NCI-H748 (cell line): ENCODE data around the gene ZNF469.

Source experiments
- DNase-seq: peaks from one replicate; lab custom pipeline; 2025; ENCODE audit not compliant: unreplicated experiment; lab: John Stamatoyannopoulos, UW

Gene ZNF469

GRCh38 chr16:88390735-88391134 is 8.0 kb downstream of the ZNF469 start:
- DNase-seq: no peak

DNA sequence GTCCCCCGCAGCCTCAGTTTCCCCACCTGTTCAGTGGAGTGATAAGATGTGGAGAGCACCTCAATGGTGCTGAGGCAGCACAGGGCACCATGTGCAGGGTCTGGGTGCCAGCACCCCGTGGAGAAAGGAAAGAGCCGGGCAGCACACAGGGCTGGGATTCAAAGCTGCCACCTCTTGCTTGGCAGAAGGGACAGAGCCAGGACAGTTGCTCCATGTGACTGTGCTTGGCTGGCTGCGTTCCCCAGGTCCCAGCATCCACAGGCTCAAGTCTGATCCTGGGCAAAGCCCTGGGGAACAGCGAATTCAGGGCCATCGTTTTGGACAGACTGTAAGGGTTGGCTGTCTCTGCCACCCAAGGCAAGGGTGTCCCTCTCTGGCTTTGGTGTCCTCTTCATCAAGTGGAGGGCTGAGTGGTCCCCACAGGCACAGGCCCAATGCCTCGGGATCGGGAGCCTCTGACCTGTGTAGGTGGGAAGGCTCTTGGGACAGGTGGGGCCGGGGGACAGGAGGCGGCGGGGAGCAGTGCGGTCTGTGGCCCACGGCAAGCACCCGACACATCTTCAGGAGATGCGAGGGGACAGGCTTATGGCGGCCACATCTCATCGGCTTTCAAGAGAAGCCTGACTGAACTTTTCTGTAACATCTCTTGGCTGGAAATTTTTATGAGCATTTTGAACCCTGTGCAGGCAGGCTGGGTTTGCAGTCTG is 8.5 kb downstream of the ZNF469 start:
- no peak for DNase-seq

DNA sequence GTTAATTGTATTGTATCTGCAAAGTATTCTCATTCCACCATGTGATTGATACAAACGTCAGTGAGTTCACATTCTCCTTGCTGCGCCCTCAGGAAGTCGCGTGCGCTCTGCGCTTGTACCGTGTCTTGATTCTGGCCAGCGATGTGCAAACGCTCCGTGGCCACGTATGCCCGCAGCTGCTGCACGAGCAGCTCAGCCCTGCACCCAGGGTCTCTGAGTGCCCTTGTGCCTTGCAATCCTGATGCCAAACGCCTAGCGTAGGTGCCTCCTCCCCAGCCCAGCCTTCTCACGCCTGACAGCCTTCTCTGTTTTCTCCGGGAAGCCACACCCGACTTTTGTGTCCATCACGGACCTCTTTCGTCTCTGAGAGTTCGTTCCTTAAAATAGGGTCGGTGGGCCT is 9.4 kb downstream of the ZNF469 start:
- no peak for DNase-seq

DNA sequence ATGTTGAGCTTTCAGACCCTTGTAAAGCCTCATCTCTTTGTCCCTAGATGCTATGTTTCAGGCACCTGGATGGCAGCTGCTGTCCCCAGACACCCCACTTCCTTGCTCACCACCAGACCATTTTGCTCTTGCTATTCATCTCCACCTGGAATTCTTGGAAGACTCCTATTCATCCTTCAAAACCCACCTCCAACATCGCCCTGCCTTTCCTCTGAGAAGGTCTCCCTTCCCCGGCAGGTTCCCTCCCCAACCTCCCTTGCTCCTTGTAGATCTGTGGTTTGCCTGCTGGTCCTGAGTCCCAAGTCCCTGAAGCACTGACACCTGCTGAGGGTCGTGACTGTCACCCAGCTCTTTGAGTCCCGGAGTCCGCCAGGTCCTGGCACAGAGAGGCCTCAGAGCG is 9.9 kb downstream of the ZNF469 start:
- DNase-seq: no peak

- DNase-seq: no peak
These were observed 10.3 kb downstream of the ZNF469 start for GRCh38 chr16:88393034-88393433.

DNA sequence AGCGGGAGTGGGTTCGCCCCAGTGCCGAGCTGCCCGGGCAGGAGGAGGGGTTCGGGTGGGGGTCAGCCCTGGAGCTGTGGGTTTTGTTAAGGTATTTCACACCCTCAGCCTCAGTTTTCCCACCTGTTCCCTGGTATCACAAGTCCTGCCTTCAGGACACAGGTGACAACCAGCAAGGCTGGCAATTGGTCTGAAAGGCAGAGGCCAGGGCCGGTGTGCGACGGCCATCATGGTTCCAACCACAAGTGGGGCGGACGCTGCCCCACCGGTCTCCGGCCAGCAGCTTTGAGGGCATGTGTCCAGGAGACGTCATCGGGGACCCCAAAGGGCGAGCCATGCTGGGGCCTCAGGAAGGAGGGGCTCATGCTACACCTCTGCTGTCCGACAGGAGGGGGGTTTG is 10.8 kb downstream of the ZNF469 start:
- DNase-seq: no peak

DNA sequence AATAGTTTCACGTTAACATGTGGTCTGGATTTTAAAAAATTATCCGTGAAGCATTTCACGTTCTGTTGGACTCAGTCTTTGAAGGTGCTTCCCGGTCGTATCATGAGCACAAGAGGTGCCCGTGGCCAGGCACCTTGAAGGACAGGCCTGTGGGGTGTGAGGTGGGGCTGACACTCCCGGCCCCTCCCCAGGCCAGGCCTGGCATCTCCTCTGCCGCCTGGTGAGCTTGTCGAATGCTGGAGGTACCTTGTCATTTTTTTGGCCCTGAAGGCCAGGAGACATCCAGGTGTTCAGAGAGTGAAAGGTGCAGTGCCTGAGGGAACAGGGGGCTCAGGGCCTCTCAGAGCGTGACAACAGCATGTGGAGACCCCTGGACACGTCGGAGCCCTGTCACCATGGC is 11.7 kb downstream of the ZNF469 start:
- DNase-seq: no peak

GRCh38 chr16:88395669-88396584 is 13.2 kb downstream of the ZNF469 start:
- no peak for DNase-seq

GRCh38 chr16:88398170-88398873 is 15.6 kb downstream of the ZNF469 start:
- DNase-seq: no peak

DNA sequence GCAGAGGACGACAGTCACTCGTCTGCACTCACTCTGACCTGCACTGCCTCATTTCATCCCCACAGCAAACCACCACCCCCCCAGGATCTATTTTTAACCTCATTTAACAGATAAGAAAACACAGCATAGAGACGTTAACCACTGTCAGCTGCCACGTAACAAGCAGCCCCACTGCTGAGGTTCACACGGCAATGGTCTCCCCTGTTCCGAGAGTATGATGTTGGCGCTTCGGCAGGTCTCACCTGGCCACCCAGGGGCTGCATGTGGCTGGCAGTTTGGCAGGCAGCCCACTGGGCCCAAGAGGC is 16.1 kb downstream of the ZNF469 start:
- no peak for DNase-seq

- DNase-seq: no peak
These were observed 17.4 kb downstream of the ZNF469 start for GRCh38 chr16:88400186-88400585.

GRCh38 chr16:88401604-88402246 is 19.0 kb downstream of the ZNF469 start:
- DNase-seq: no peak

GRCh38 chr16:88402551-88403240 is 19.9 kb downstream of the ZNF469 start:
- no peak for DNase-seq

DNA sequence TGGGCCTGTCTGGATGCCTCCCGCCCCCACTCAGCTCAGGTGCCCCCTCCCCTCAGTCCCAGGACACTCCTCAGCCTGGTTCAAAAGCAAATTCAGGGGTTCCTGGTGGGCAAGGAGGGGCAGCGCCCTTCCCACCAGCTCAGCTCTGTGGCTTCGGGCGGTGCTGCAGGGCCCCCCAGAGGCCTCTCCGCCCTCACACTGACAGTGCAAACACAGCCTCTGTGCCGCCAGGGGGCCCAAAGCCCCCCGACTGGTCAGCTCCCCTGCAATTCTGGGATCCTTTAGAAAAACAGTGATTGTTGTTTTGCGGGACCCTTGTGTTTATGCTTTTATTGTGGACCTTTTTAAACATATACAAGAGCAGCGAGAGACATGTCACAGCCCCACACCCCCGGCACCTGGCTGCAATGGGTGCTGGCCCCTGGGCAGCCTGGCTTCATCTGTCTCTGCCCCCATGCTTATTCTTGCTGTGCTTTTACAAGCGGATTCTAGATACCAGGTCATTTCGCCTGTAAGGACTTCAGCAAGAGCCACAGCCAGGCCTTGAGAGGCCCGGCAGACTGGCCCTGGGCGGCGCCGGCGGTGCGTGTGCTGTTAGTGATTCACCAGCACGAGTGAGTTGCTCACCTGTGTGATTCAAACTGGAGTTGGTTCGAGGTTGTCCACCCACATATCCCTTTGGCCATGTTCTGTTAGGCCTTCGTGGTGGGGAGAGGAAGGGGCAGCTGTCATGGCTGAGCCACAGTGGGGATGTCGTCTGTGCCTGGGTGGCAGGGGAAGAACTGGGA is 21.2 kb downstream of the ZNF469 start:
- DNase-seq: no peak

GRCh38 chr16:88404769-88405168 is 22.0 kb downstream of the ZNF469 start:
- DNase-seq: no peak

DNA sequence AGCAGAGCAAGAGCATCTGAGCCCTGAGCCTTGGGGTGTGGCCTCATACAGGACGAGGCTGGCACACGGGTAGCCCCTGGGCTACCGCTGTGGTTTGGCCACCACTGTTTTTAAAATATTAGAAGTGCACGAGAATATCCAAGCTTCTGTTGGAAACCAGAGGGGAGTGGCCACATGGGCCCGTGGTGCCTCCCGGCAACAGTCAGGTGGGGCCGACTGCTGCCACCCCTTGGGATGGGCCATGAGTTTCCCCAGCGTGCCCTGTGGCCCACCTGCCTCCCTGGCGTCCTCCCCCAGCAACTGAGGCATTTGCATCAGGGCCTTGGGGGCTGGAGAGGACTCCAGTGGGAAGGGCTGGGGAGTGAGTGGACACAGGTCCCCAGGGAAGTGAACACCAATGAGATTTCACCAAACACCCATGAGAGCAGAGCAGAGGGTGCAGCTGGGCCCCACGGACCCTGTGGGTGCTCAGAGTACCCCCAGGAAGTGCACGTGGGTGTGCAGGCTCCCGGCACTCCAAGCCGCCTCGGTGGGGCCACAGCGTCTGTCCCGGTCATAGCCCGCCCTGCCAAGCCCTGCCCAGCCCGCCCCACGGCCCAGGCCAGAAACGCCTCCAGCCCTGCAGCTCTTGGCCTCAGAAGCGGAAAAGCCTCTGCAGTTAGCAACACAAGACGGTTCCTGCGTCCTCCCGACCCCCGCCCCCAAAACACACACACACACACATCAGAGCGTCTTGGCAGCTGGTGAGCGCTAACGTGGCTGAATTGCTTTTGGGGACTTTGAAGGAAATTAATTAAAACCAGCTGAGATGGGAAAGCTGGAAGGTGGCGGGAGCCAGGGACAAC is 22.7 kb downstream of the ZNF469 start:
- DNase-seq: no peak

DNA sequence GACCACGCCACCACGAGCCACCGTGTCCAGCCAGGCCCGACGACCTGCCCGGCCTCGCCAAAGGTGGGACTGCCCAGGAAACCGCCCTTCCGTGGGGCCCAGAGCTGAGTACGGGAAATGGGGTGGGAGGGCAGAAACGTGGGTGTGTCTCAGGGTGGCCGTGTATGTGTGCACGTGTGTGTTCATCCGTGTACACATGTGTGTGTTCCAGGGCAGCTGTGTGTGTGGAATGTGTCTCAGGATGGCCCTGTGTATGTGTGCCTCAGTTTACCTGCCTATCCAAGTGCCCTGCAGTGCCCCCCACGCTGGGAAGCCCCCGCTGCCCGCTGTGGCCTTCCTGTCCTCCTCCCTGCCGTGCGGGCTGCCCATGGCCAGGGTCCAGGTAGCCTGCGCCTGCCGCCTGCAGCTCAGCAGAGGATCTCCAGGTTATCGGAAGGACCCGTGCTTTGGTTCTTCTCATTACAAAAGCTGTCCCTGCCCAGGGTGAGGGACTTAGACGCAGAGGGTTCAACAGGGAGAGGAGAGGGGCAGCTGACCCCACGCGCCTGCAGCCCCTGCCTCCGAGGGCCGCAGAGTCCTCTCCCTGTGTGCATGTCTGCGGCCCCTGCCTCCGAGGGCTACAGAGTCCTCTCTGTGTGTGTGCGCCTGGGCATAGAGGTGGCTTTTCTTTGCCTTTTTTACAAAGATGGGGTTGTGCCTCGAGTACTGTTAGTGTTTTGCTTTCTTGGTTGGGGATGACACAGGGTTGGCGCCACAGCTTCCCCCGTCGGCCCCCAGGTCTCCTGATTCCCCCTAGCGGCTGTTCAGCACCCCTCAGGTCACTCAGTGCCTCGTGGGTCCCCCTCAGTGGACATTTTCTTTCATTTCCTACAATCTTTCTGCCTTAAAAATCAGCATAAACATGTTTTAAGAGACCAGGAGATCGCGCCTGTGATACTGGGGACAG is 23.6 kb downstream of the ZNF469 start:
- no peak for DNase-seq

- no peak for DNase-seq
These were observed 24.3 kb downstream of the ZNF469 start for GRCh38 chr16:88407042-88407420.
